ENCODE measurements around the gene TULP1.

GRCh38 chr6:35486005-35486925 is 26.4 kb downstream of the TULP1 start:
- TF ChIP-seq SP1 (IDR thresholded peaks at IDR 0.05; ENCODE audit: low read depth) = no peak
- no peak for TF ChIP-seq POLR2A (IDR thresholded peaks at IDR 0.05; ENCODE audit: borderline replicate concordance, extremely low read depth, insufficient read depth, insufficient read length)
- no peak for TF ChIP-seq EZH2 (IDR thresholded peaks at IDR 0.05)
- no peak for TF ChIP-seq ZNF274 (IDR thresholded peaks at IDR 0.05; ENCODE audit: low read depth, low read length)
- no peak for TF ChIP-seq CTCF (IDR thresholded peaks at IDR 0.05 in 2 of 3, conservative IDR thresholded peaks at IDR 0.05 in 1 of 3; ENCODE audit: borderline replicate concordance in 1 of 3, insufficient read depth in 1 of 3, low read depth in 2 of 3, low read length in 2 of 3)
- TF ChIP-seq POLR2AphosphoS5 (IDR thresholded peaks at IDR 0.05; ENCODE audit: low read depth, low read length) = peak; percentile 81
- no peak for TF ChIP-seq SIN3A (IDR thresholded peaks at IDR 0.05; ENCODE audit: low read depth)
- TF ChIP-seq, protein P1, sequence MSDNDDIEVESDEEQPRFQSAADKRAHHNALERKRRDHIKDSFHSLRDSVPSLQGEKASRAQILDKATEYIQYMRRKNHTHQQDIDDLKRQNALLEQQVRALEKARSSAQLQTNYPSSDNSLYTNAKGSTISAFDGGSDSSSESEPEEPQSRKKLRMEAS (IDR thresholded peaks at IDR 0.05) = no peak
- TF ChIP-seq CEBPB (IDR thresholded peaks at IDR 0.05; ENCODE audit: low read depth) = no peak
- peak; percentile 22 for TF ChIP-seq YY1 (IDR thresholded peaks at IDR 0.05; ENCODE audit: extremely low read depth, insufficient replicate concordance, low read depth, low read length)
- no peak for TF ChIP-seq EZH2phosphoT487 (IDR thresholded peaks at IDR 0.05; ENCODE audit: borderline replicate concordance)
- TF ChIP-seq, protein P2, sequence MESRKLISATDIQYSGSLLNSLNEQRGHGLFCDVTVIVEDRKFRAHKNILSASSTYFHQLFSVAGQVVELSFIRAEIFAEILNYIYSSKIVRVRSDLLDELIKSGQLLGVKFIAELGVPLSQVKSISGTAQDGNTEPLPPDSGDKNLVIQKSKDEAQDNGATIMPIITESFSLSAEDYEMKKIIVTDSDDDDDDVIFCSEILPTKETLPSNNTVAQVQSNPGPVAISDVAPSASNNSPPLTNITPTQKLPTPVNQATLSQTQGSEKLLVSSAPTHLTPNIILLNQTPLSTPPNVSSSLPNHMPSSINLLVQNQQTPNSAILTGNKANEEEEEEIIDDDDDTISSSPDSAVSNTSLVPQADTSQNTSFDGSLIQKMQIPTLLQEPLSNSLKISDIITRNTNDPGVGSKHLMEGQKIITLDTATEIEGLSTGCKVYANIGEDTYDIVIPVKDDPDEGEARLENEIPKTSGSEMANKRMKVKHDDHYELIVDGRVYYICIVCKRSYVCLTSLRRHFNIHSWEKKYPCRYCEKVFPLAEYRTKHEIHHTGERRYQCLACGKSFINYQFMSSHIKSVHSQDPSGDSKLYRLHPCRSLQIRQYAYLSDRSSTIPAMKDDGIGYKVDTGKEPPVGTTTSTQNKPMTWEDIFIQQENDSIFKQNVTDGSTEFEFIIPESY (IDR thresholded peaks at IDR 0.05; ENCODE audit: extremely low read depth, insufficient replicate concordance, low read length) = no peak

Data from HCT116 (cell line).